Naive thymus-derived CD4-positive, alpha-beta T cell (primary cell): ENCODE results near the gene CCNI. TPM values are rescaled to one million over a fixed set of nuclear protein-coding genes. Genes with fewer than 3 reads are reported as not detected.

Experiments used
- ATAC-seq: fragments of 150-1000 bp; cut with Tn5 transposase; 2 replicates; pipeline ENCODE4 v1.10.0; 2021; ENCODE audit warnings: mild to moderate bottlenecking, moderate library complexity
- CTCF ChIA-PET: fragments of 350-600 bp; sonication (Branson Sonifier 250); formaldehyde crosslinking; loops from one replicate; lab custom pipeline; 2021; ENCODE audit warnings: antibody characterized with exemption; lab: Charles Lee
- POLR2A ChIA-PET: fragments of 350-600 bp; sonication (Branson Sonifier 250); formaldehyde crosslinking; loops from one replicate; lab custom pipeline; 2021; ENCODE audit warnings: antibody characterized with exemption, inconsistent platforms; lab: Charles Lee
- DNase-seq, 9 donors: peaks; one replicate each; pipeline versions ENCODE4 v3.0.0 to v3.0.0-alpha.2; 2020 to 2022; ENCODE audit warnings: mixed read lengths in 1 of 9
- H3K27ac ChIP-seq: one replicate; pipeline ENCODE4 v1.7.0; 2013; ENCODE audit warnings: mild to moderate bottlenecking, low read depth, low read length, moderate library complexity
- H3K27me3 ChIP-seq, 2 donors: one replicate each; pipeline ENCODE4 v1.7.0; 2013; ENCODE audit warnings: low read length in 2 of 2, mild to moderate bottlenecking in 2 of 2, moderate library complexity in 2 of 2; ENCODE audit not compliant: control insufficient read depth in 2 of 2, insufficient read depth in 2 of 2
- H3K36me3 ChIP-seq, 3 experiments: 1 replicate in 2 of 3; 2 replicates in 1 of 3; pipeline ENCODE4 v1.7.0; 2013; ENCODE audit warnings: low read length in 3 of 3, mild to moderate bottlenecking in 3 of 3, moderate library complexity in 1 of 3; ENCODE audit not compliant: insufficient read depth in 3 of 3, control insufficient read depth in 2 of 3
- H3K4me1 ChIP-seq, 2 donors: one replicate each; pipeline ENCODE4 v1.7.0; 2013; ENCODE audit warnings: low read length in 2 of 2, mild to moderate bottlenecking in 2 of 2, moderate library complexity in 1 of 2; ENCODE audit not compliant: control insufficient read depth in 2 of 2, insufficient read depth in 2 of 2
- H3K4me3 ChIP-seq: 2 replicates; pipeline ENCODE4 v1.7.0; 2013; ENCODE audit warnings: mild to moderate bottlenecking, low read length
- H3K9me3 ChIP-seq, 3 experiments: 1 replicate in 2 of 3; 2 replicates in 1 of 3; pipeline ENCODE4 v1.7.0; 2013; ENCODE audit warnings: low read length in 3 of 3; ENCODE audit not compliant: control insufficient read depth in 2 of 3
- H3K27ac Mint-ChIP-seq, 9 donors: one replicate each; pipeline ENCODE4 v1.8.0; 2020 to 2022; ENCODE audit warnings: mixed read lengths in 9 of 9, mild to moderate bottlenecking in 8 of 9, moderate library complexity in 5 of 9, inconsistent platforms in 2 of 9
- H3K27me3 Mint-ChIP-seq, 5 donors: one replicate each; pipeline ENCODE4 v1.8.0; 2021 to 2022; ENCODE audit warnings: mixed read lengths in 5 of 5, mild to moderate bottlenecking in 1 of 5
- H3K36me3 Mint-ChIP-seq, 5 donors: one replicate each; pipeline ENCODE4 v1.8.0; 2020 to 2022; ENCODE audit warnings: mixed read lengths in 5 of 5, mild to moderate bottlenecking in 3 of 5, inconsistent platforms in 1 of 5
- H3K4me1 Mint-ChIP-seq, 7 donors: one replicate each; pipeline ENCODE4 v1.8.0; 2020 to 2022; ENCODE audit warnings: mixed read lengths in 7 of 7, mild to moderate bottlenecking in 3 of 7, inconsistent platforms in 1 of 7
- H3K4me3 Mint-ChIP-seq, 10 donors: one replicate each; pipeline ENCODE4 v1.8.0; 2020 to 2022; ENCODE audit warnings: mild to moderate bottlenecking in 10 of 10, mixed read lengths in 10 of 10, moderate library complexity in 6 of 10, inconsistent platforms in 2 of 10
- H3K9me3 Mint-ChIP-seq, 11 donors: one replicate each; pipeline ENCODE4 v1.8.0; 2020 to 2022; ENCODE audit warnings: mixed read lengths in 11 of 11, mild to moderate bottlenecking in 4 of 11, inconsistent platforms in 1 of 11, moderate library complexity in 1 of 11
- intact Hi-C, 2 donors: fragments of 100-400 bp; cut with micrococcal nuclease; formaldehyde crosslinking; loops; one replicate each; pipeline ENCODE4 v1.15.1; 2023
- polyA plus RNA-seq, 2 donors: library from polyadenylated mRNA; unstranded; fragments of 300-500 nt; fragmentation: Illumina TruSeq; gene quantifications; one replicate each; pipeline ENCODE4 v1.2.3, GENCODE V29; 2021
- total RNA-seq, 6 experiments: library from RNA in 5 of 6; stranded (reverse) in 5 of 6; gene quantifications; 1 replicate in 5 of 6; 2 replicates in 1 of 6; pipeline ENCODE4 v1.2.3 and lab custom pipeline; 2021 to 2026

CCNI gene
- total and polyA plus RNA-seq, 7 experiments from 2014 or later = 206 to 418 (median 345) TPM

- Mint-ChIP-seq H3K4me1 (peaks cover 13 to 52% (median 40%) of the 10 kb centered on the region in 7 donors), H3K27me3 (peaks cover 0 to 7% (median 0%) of the 10 kb centered on the region in 5 donors), H3K36me3 (peaks cover 0 to 21% (median 11%) of the 10 kb centered on the region in 5 donors), H3K9me3 (no peaks in the 10 kb centered on the region), H3K27ac (peak overlapping the region in 2 of 9 donors; percentile 28 to 60), H3K4me3 (peak overlapping the region in 1 of 10 donors; percentile 11)
- Histone ChIP-seq H3K27me3 (no peaks in the 10 kb centered on the region), H3K4me3 (no peak overlapping the region), H3K27ac (no peak overlapping the region), H3K4me1 (peaks cover 5 to 11% of the 10 kb centered on the region in 2 donors), H3K9me3 (no peaks in the 10 kb centered on the region), H3K36me3 (no peaks in the 10 kb centered on the region)
- no peak for ATAC-seq
- POLR2A ChIA-PET = no interaction called here
- intact Hi-C loops = no loop called here
- CTCF ChIA-PET = no interaction called here
- DNase-seq = no peak
These were observed 73.3 kb downstream of the CCNI start for GRCh38 chr4:77002321-77003107.

GRCh38 chr4:77001907-77002306 lies 73.9 kb downstream of the CCNI start:
- H3K9me3 Mint-ChIP-seq = no peaks in the 10 kb centered on the region
- Histone ChIP-seq H3K9me3 (no peaks in the 10 kb centered on the region), H3K4me1 (peaks cover 0 to 5% of the 10 kb centered on the region in 2 donors), H3K4me3 (no peak overlapping the region), H3K27ac (no peak overlapping the region), H3K36me3 (no peaks in the 10 kb centered on the region), H3K27me3 (no peaks in the 10 kb centered on the region)
- H3K4me1 Mint-ChIP-seq = peaks cover 7 to 52% (median 33%) of the 10 kb centered on the region in 7 donors
- intact Hi-C loops = no loop called here
- DNase-seq = no peak
- ChIA-PET CTCF (no interaction called here), POLR2A (no interaction called here)
- peak; percentile 34 for ATAC-seq
- no peak overlapping the region for H3K4me3 Mint-ChIP-seq
- peaks cover 0 to 27% (median 12%) of the 10 kb centered on the region in 5 donors for H3K36me3 Mint-ChIP-seq
- no peak overlapping the region for H3K27ac Mint-ChIP-seq
- H3K27me3 Mint-ChIP-seq = peaks cover 0 to 9% (median 0%) of the 10 kb centered on the region in 5 donors

- ChIA-PET CTCF (no interaction called here), POLR2A (interaction anchor here (0.7 to 1.2 kb wide), 2 partner anchors 11 to 157 kb away, joined by 3 to 4 read pairs; no protein-coding TSS in a partner anchor)
- peaks cover 13 to 22% of the 10 kb centered on the region in 2 donors for H3K4me1 ChIP-seq
- no peaks in the 10 kb centered on the region for H3K27me3 ChIP-seq
- H3K36me3 Mint-ChIP-seq = peaks cover 0 to 24% (median 13%) of the 10 kb centered on the region in 5 donors
- peaks cover 15 to 59% (median 37%) of the 10 kb centered on the region in 7 donors for H3K4me1 Mint-ChIP-seq
- ATAC-seq = no peak
- H3K27me3 Mint-ChIP-seq = peaks cover 0 to 15% (median 0%) of the 10 kb centered on the region in 5 donors
- no peaks in the 10 kb centered on the region for H3K9me3 ChIP-seq
- H3K27ac Mint-ChIP-seq = no peak overlapping the region
- H3K9me3 Mint-ChIP-seq = no peaks in the 10 kb centered on the region
- H3K4me3 ChIP-seq = no peak overlapping the region
- intact Hi-C loops = loop anchor here in 1 of 2 donors (10.0 kb wide), 1 partner anchor 1484 kb away; the partner anchor contains the start of genes RCHY1 and THAP6
- no peak for DNase-seq
- no peaks in the 10 kb centered on the region for H3K36me3 ChIP-seq
- H3K4me3 Mint-ChIP-seq = no peak overlapping the region
- H3K27ac ChIP-seq = no peak overlapping the region
These were observed 77.4 kb downstream of the CCNI start for GRCh38 chr4:76998251-76998901.

GRCh38 chr4:76997532-76997931 lies 78.3 kb downstream of the CCNI start:
- DNase-seq (no peak), ATAC-seq (no peak)
- no peaks in the 10 kb centered on the region for H3K27me3 ChIP-seq
- Mint-ChIP-seq H3K27ac (peak overlapping the region in 1 of 9 donors; percentile 59), H3K36me3 (peaks cover 0 to 24% (median 16%) of the 10 kb centered on the region in 5 donors), H3K4me3 (no peak overlapping the region), H3K4me1 (peaks cover 21 to 59% (median 37%) of the 10 kb centered on the region in 7 donors), H3K9me3 (no peaks in the 10 kb centered on the region), H3K27me3 (peaks cover 0 to 15% (median 0%) of the 10 kb centered on the region in 5 donors)
- H3K4me3 ChIP-seq = no peak overlapping the region
- H3K36me3 ChIP-seq = no peaks in the 10 kb centered on the region
- H3K27ac ChIP-seq = no peak overlapping the region
- CTCF ChIA-PET = no interaction called here
- intact Hi-C loops = loop anchor here in 1 of 2 donors (10.0 kb wide), 1 partner anchor 1483 kb away; the partner anchor contains the start of genes RCHY1 and THAP6
- POLR2A ChIA-PET = no interaction called here
- peaks cover 19 to 29% of the 10 kb centered on the region in 2 donors for H3K4me1 ChIP-seq
- H3K9me3 ChIP-seq = no peaks in the 10 kb centered on the region

Other genes with a start within 250 kb of the CCNI start
- gene SOWAHB, start 177.8 kb downstream of the CCNI start, total RNA-seq = not detected
- gene SOWAHB, start 177.8 kb downstream of the CCNI start, polyA plus RNA-seq = under 1 TPM in 1 of 2 donors, not detected in 1; 0.05 TPM
- gene SEPTIN11, start 126.2 kb downstream of the CCNI start, total RNA-seq = 10 to 100 TPM; 12.2 to 29.3 (median 20.3) TPM
- gene SEPTIN11, start 126.2 kb downstream of the CCNI start, polyA plus RNA-seq = 10 to 100 TPM in 1 of 2 donors, 1 to 10 TPM in 1; 9.2 to 16.3 TPM
- gene CCNG2, start 81.2 kb upstream of the CCNI start, total RNA-seq = 10 to 100 TPM; 23.6 to 36.7 (median 30.4) TPM
- gene CCNG2, start 81.2 kb upstream of the CCNI start, polyA plus RNA-seq = 10 to 100 TPM in 1 of 2 donors, 1 to 10 TPM in 1; 8.5 to 13.7 TPM